Stomach smooth muscle (tissue), 2 donors: ENCODE data around the gene RHEBL1.

Experiments used
- H3K27ac ChIP-seq: one replicate; pipeline ENCODE4 v1.7.0; 2013; ENCODE audit warnings: mild to moderate bottlenecking, low read length, inconsistent platforms
- H3K27me3 ChIP-seq, 2 donors: one replicate each; pipeline ENCODE4 v1.7.0; 2013; ENCODE audit warnings: low read length in 2 of 2; ENCODE audit not compliant: insufficient read depth in 2 of 2, control insufficient read depth in 1 of 2
- H3K36me3 ChIP-seq, 2 donors: one replicate each; pipeline ENCODE4 v1.7.0; 2013; ENCODE audit warnings: low read length in 2 of 2; ENCODE audit not compliant: control insufficient read depth in 2 of 2, insufficient read depth in 2 of 2
- H3K4me1 ChIP-seq: one replicate; pipeline ENCODE4 v1.7.0; 2013; ENCODE audit warnings: low read length; ENCODE audit not compliant: control insufficient read depth, insufficient read depth
- H3K4me3 ChIP-seq, 2 donors: one replicate each; pipeline ENCODE4 v1.7.0; 2013; ENCODE audit warnings: low read length in 2 of 2
- H3K9ac ChIP-seq, 2 donors: one replicate each; pipeline ENCODE4 v1.7.0; 2013; ENCODE audit warnings: low read length in 2 of 2, mild to moderate bottlenecking in 1 of 2
- H3K9me3 ChIP-seq, 2 donors: one replicate each; pipeline ENCODE4 v1.7.0; 2013; ENCODE audit warnings: low read length in 2 of 2; ENCODE audit not compliant: control insufficient read depth in 2 of 2
- donor health status: healthy.
- donor health status: Pancreatic carcinoma.

RHEBL1 gene

GRCh38 chr12:49028666-49029275 lies 41.0 kb downstream of the RHEBL1 start:
- H3K9me3 ChIP-seq, result no peaks in the 10 kb centered on the region
- no peak overlapping the region for H3K27ac ChIP-seq
- H3K9ac ChIP-seq, result no peak overlapping the region
- no peaks in the 10 kb centered on the region for H3K27me3 ChIP-seq
- H3K36me3 ChIP-seq, result peaks cover 69 to 71% of the 10 kb centered on the region in 2 donors
- H3K4me1 ChIP-seq, result peaks cover 3% of the 10 kb centered on the region
- no peak overlapping the region for H3K4me3 ChIP-seq

- no peak overlapping the region for H3K27ac ChIP-seq
These were observed 41.8 kb downstream of the RHEBL1 start for GRCh38 chr12:49027846-49028555.

DNA sequence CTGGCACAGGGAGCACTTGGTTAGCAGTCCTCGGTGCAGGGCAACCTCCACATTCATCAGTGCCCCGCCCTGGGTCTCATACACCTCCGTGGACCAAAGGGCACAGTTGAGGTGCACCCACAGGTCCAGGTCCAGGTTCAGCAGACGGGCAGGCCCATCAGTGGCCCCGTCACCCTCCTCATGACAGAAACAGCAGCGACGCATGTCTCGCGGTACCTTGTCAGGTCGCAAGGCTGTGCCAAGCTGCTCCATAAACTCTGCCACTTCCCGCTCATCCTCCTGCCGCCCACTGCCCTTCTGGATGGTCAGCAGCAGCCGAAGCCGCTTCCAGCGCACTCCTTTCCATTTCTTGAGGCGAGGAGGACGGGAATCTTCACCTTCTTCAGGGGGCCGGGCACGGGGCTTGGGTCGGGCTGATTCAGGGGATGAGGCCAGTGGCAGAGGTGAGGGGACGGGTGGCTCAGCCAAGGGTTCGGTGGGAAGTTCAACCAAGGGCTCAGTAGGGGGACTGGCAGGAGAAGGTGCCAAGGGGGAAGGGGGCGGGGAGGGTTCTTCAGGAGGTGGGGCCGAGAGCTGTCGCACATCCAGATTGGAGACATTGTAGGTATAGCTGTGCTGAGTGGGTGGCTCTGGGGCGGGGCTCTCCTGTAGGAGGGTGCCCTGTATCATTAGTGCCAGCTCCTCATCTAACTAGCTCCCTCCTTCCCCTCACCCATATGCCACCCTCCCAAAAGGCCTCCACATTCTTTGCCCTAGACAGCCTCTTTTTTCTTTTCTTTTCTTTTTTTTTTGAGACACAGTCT lies 42.9 kb downstream of the RHEBL1 start:
- Histone ChIP-seq H3K27ac (no peak overlapping the region), H3K9ac (no peak overlapping the region), H3K27me3 (no peaks in the 10 kb centered on the region), H3K36me3 (peaks cover 74% of the 10 kb centered on the region in 2 donors), H3K4me1 (no peaks in the 10 kb centered on the region), H3K4me3 (no peak overlapping the region), H3K9me3 (no peaks in the 10 kb centered on the region)

More at GRCh38 chr12:49027846-49028555, 41.8 kb downstream of the RHEBL1 start:
- peaks cover 73 to 77% of the 10 kb centered on the region in 2 donors for H3K36me3 ChIP-seq
- H3K4me3 ChIP-seq, result no peak overlapping the region
- H3K4me1 ChIP-seq, result no peaks in the 10 kb centered on the region
- H3K9ac ChIP-seq, result no peak overlapping the region
- no peaks in the 10 kb centered on the region for H3K27me3 ChIP-seq
- H3K9me3 ChIP-seq, result no peaks in the 10 kb centered on the region

GRCh38 chr12:49026101-49026500 lies 43.7 kb downstream of the RHEBL1 start:
- no peak overlapping the region for H3K4me3 ChIP-seq
- no peaks in the 10 kb centered on the region for H3K9me3 ChIP-seq
- no peaks in the 10 kb centered on the region for H3K4me1 ChIP-seq
- H3K36me3 ChIP-seq, result peaks cover 78 to 80% of the 10 kb centered on the region in 2 donors
- no peak overlapping the region for H3K27ac ChIP-seq
- no peak overlapping the region for H3K9ac ChIP-seq
- no peaks in the 10 kb centered on the region for H3K27me3 ChIP-seq

DNA sequence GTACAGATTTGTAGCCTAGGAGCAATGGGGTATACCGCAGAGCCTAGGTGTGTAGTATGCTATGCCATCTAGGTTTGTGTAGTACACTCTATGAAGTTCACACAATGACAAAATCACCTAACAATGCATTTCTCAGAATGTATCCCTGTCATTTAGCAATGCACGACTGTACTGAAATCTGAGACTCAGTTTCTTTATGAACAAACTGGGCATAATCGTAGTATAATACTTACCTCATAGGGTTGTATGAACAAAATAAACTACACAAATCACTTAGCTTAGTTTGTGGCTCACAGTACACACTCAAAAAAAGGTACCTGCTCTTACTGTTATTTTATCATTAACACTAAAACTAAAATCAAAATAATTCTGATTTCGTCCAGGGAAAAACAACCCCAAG lies 44.3 kb downstream of the RHEBL1 start:
- no peak overlapping the region for H3K4me3 ChIP-seq
- no peak overlapping the region for H3K27ac ChIP-seq
- no peaks in the 10 kb centered on the region for H3K4me1 ChIP-seq
- peaks cover 78 to 80% of the 10 kb centered on the region in 2 donors for H3K36me3 ChIP-seq
- H3K9ac ChIP-seq, result no peak overlapping the region
- H3K27me3 ChIP-seq, result no peaks in the 10 kb centered on the region
- H3K9me3 ChIP-seq, result no peaks in the 10 kb centered on the region

DNA sequence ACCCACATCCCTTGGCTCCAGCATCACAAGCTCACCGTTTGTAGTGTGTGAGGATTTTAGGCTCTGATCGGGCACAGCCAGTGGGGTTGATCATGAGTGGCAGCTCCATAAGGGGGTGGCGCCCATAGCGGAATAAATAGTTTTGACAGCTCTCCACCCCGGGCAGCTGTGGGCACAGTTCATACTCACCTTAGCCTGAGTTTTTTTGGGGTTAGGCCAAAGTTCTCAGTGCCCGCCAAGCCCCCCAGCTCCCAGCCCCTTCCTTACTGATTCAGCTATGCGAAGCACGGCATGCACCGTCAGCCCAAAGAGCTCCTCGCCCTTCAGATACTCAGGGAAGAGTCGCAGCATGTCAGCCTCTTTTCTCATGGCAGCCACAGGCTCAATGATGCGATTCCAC lies 45.2 kb downstream of the RHEBL1 start:
- Histone ChIP-seq H3K27ac (no peak overlapping the region), H3K9me3 (no peaks in the 10 kb centered on the region), H3K4me3 (no peak overlapping the region), H3K36me3 (peaks cover 70 to 76% of the 10 kb centered on the region in 2 donors), H3K27me3 (no peaks in the 10 kb centered on the region), H3K4me1 (no peaks in the 10 kb centered on the region), H3K9ac (no peak overlapping the region)

- Histone ChIP-seq H3K27me3 (no peaks in the 10 kb centered on the region), H3K36me3 (peaks cover 63 to 70% of the 10 kb centered on the region in 2 donors), H3K9me3 (no peaks in the 10 kb centered on the region)
These were observed 46.0 kb downstream of the RHEBL1 start for GRCh38 chr12:49023812-49024211.

GRCh38 chr12:49022558-49023178 lies 47.1 kb downstream of the RHEBL1 start:
- Histone ChIP-seq H3K27ac (no peak overlapping the region), H3K27me3 (no peaks in the 10 kb centered on the region), H3K4me1 (peaks cover 8% of the 10 kb centered on the region), H3K36me3 (peaks cover 53 to 59% of the 10 kb centered on the region in 2 donors), H3K9me3 (no peaks in the 10 kb centered on the region), H3K4me3 (no peak overlapping the region), H3K9ac (no peak overlapping the region)

More at GRCh38 chr12:49023812-49024211, 46.0 kb downstream of the RHEBL1 start:
- Histone ChIP-seq H3K4me1 (no peaks in the 10 kb centered on the region), H3K9ac (no peak overlapping the region), H3K27ac (no peak overlapping the region), H3K4me3 (no peak overlapping the region)

DNA sequence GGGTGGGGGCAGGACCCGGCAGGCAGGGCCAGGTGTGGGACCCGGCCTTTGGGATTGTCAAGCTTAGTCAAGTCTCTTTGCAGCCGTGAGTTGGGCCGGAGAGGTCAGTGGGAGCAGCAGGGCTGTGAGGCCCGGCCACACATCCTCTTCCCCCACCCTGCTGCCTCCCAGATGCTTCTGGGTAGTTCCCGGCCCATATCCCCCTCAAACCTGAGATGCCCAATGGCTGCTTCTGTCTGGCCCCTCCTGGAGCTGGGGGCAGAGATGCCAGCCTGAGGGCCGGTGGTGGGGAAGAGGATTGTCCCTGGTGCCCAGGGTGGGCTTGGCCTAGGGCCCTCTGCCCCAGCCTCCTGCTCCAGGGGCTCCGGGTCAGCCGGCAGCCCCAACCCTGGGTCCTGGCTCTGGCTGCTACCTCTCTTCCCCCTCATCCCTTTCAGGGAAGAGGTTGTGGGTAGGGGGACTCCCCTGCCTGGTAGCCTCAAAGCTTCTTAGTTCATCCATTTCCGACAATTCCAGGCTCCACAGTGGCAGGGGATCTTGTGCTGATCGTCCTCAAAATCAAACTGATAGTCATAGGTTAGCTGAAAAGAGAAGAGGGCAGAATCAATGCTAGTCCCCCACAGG lies 48.4 kb downstream of the RHEBL1 start:
- no peaks in the 10 kb centered on the region for H3K9me3 ChIP-seq
- no peak overlapping the region for H3K4me3 ChIP-seq
- no peak overlapping the region for H3K9ac ChIP-seq
- H3K36me3 ChIP-seq, result peaks cover 44 to 48% of the 10 kb centered on the region in 2 donors
- no peak overlapping the region for H3K27ac ChIP-seq
- H3K27me3 ChIP-seq, result no peaks in the 10 kb centered on the region
- H3K4me1 ChIP-seq, result peaks cover 16% of the 10 kb centered on the region

- Histone ChIP-seq H3K9me3 (no peaks in the 10 kb centered on the region), H3K36me3 (peaks cover 34 to 40% of the 10 kb centered on the region in 2 donors), H3K27me3 (no peaks in the 10 kb centered on the region), H3K4me1 (peaks cover 16% of the 10 kb centered on the region), H3K27ac (no peak overlapping the region), H3K4me3 (no peak overlapping the region), H3K9ac (no peak overlapping the region)
These were observed 49.3 kb downstream of the RHEBL1 start for GRCh38 chr12:49020441-49020840.
